Ovary (tissue), 9 donors: Measurements from ENCODE around the gene DGKI. TPM values are rescaled to one million over a fixed set of nuclear protein-coding genes. Genes with fewer than 3 reads are reported as not detected.

Source experiments
- DNase-seq, 5 donors: peaks; one replicate each; pipeline ENCODE4 v3.0.0-alpha.2; 2019 to 2020
- H3K27ac ChIP-seq, 2 donors: fragments of 200-600 bp; one replicate each; pipeline versions ENCODE4 v1.5.1 to v1.8.0; 2019 to 2022
- H3K27me3 ChIP-seq: fragments of 200-600 bp; one replicate; pipeline ENCODE4 v1.8.0; 2022
- H3K36me3 ChIP-seq: fragments of 200-600 bp; sonication (generic); one replicate; pipeline ENCODE4 v1.5.1; 2019
- H3K4me1 ChIP-seq: one replicate; pipeline ENCODE4 v1.8.1; 2013; ENCODE audit warnings: mild to moderate bottlenecking, moderate library complexity; ENCODE audit not compliant: insufficient read depth
- H3K4me3 ChIP-seq: fragments of 200-600 bp; sonication (generic); one replicate; pipeline ENCODE4 v1.5.1; 2017
- H3K9me3 ChIP-seq, 2 donors: fragments of 200-600 bp in 1 of 2; sonication (generic) in 1 of 2; one replicate each; pipeline versions ENCODE4 v1.5.1 to v1.8.1; 2013 to 2019; ENCODE audit warnings: mild to moderate bottlenecking in 1 of 2, moderate library complexity in 1 of 2
- EP300 ChIP-seq: sonication (generic); formaldehyde crosslinking; IDR thresholded peaks from one replicate; pipeline ENCODE4 v1.6.1; 2017; ENCODE audit warnings: antibody characterized with exemption
- POLR2A ChIP-seq: fragments of 450-650 bp; IDR thresholded peaks from one replicate; pipeline ENCODE4 v1.6.1; 2017; ENCODE audit warnings: antibody characterized with exemption, mild to moderate bottlenecking, moderate library complexity
- whole genome bisulfite sequencing, 3 donors: extraction: QIAGEN DNeasy Blood & Tissue Kit in 1 of 3; methylation state at CpG; one replicate each; pipeline versions ENCODE4 v1.1.5 to v1.1.7; 2013 to 2017; 5-methylcytosine and 5-hydroxymethylcytosine counted together
- intact Hi-C, 4 donors: fragments of 100-400 bp; cut with DNase I; formaldehyde crosslinking; loops; one replicate each; pipeline versions ENCODE4 v1.11.0 to v1.15.1; 2022 to 2023
- polyA plus RNA-seq, 2 donors: library from polyadenylated mRNA; stranded (reverse); fragments of 200-250 nt in 1 of 2; fragments of 350-450 nt in 1 of 2; fragmentation: Illumina TruSeq in 1 of 2; extraction: RNeasy Lipid Tissue Mini Kit (QIAGEN cat#74804) in 1 of 2; gene quantifications; one replicate each; pipeline ENCODE4 v1.2.3, GENCODE V29; 2013 to 2014
- total RNA-seq, 7 donors: library from RNA; depleted of rRNA in 2 of 7; stranded (reverse); fragments of >200 nt in 2 of 7; fragmentation: NEBNext Ultra II Directional in 3 of 7; extraction: Animal tissue kit (Norgen Biotek cat#: 25700) in 3 of 7; gene quantifications; one replicate each; pipeline versions ENCODE4 v1.1.0 to v1.2.4, GENCODE V29; 2016 to 2023
- TF ChIP-seq, protein P1 (sequence below), 3 donors: fragments of 450-650 bp in 2 of 3; fragments of 200-600 bp in 1 of 3; IDR thresholded peaks; one replicate each; pipeline versions ENCODE4 v1.5.1 to v1.8.0; 2016 to 2022; ENCODE audit warnings: antibody characterized with exemption in 3 of 3, mild to moderate bottlenecking in 1 of 3
- donor health status: DM: no; HTN: no; CAD: no; lungs with moderate emphysema.
- donor health status: DM: no; HTN: no; CAD: no.
- donor health status: Bipolar disorder and iron deficiency.
- donor health status: DM: yes; HTN: yes; CAD: no.
- donor health status: DM: no; HTN: no; CAD: no.
- donor health status: DM: yes; HTN: yes; CAD: no.

The DGKI gene
- total and polyA plus RNA-seq, 9 donors: 0.10 to 1.3 (median 0.29) TPM

DNA sequence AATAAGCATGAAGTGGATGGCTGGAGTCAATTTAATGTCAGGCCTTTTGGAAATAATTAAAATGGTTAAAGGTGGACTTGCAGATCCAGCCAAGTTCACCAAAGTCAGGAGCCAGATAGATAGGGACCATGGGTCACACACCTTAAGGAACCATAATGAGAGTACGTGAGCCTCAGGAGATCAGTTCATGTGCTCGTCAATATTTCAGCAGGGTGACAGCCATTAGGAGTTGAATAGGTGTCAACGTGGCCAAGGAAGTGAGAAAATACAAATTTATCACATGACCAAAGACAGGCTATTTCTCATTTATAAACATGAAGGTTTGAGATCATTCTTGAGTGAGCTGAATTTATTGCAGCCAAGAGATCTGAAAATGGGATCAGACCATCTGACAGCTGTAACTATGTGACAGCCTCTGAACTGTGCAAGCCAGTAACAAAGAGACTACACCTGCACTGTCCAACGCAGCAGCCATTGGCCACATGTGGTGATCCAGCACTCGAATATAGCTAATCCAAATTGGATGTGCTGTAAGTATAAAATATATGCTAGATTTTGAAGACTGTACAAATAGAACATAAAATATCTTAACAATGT lies 253.6 kb downstream of the DGKI start:
- no peak for TF ChIP-seq POLR2A
- Histone ChIP-seq H3K9me3 (no peaks in the 10 kb centered on the region), H3K4me1 (peaks cover 3% of the 10 kb centered on the region), H3K27me3 (no peaks in the 10 kb centered on the region), H3K4me3 (no peak overlapping the region), H3K36me3 (no peaks in the 10 kb centered on the region), H3K27ac (no peak overlapping the region)
- WGBS, 3 donors: 77 to 85% (median 81%) methylated on average over 5 of the region's 5 CpGs
- intact Hi-C loops: no loop called here
- DNase-seq: no peak

DNA sequence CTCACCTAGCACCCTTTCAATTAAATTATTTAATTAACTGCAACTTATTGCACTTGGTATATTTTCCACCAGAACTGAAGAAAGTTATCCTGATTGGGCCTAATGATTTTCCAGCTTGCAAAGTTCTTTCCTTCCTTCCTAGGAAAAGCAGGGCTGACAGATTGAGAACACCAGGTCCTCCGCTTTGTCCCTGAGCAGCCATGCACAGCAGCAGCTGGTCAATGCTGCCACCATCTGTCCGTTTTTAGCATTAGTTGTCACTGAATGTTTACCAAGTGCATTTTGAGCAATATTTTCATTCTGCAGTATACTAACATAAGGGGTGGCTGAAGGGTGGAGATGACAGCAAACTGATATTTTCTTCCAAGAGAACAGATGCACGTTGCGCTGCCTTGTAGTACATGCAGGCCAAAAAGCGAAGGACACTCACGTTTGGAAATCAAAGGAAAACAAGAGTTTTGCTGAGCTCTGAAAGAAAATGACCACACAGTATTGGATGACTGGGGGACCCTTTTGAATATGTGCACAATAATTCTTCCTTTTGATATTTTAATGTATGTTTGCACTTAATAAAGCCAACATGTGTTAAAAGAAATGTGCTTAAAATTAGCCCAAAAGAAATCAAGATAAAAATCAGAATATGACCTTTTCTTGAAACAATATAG lies 254.4 kb downstream of the DGKI start:
- H3K4me1 ChIP-seq: peaks cover 3% of the 10 kb centered on the region
- H3K4me3 ChIP-seq: no peak overlapping the region
- no peaks in the 10 kb centered on the region for H3K9me3 ChIP-seq
- TF ChIP-seq EP300: no peak
- TF ChIP-seq, protein P1, sequence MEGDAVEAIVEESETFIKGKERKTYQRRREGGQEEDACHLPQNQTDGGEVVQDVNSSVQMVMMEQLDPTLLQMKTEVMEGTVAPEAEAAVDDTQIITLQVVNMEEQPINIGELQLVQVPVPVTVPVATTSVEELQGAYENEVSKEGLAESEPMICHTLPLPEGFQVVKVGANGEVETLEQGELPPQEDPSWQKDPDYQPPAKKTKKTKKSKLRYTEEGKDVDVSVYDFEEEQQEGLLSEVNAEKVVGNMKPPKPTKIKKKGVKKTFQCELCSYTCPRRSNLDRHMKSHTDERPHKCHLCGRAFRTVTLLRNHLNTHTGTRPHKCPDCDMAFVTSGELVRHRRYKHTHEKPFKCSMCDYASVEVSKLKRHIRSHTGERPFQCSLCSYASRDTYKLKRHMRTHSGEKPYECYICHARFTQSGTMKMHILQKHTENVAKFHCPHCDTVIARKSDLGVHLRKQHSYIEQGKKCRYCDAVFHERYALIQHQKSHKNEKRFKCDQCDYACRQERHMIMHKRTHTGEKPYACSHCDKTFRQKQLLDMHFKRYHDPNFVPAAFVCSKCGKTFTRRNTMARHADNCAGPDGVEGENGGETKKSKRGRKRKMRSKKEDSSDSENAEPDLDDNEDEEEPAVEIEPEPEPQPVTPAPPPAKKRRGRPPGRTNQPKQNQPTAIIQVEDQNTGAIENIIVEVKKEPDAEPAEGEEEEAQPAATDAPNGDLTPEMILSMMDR (IDR thresholded peaks at IDR 0.05): peak in 1 of 3 donors; percentile 31
- TF ChIP-seq POLR2A: no peak
- intact Hi-C loops: no loop called here
- H3K27ac ChIP-seq: no peak overlapping the region
- no peaks in the 10 kb centered on the region for H3K36me3 ChIP-seq
- 7 to 13% (median 8%) methylated on average over 6 of the region's 6 CpGs for WGBS, 3 donors
- no peaks in the 10 kb centered on the region for H3K27me3 ChIP-seq
- peak; percentile 13 to 47 (median 28) for DNase-seq

DNA sequence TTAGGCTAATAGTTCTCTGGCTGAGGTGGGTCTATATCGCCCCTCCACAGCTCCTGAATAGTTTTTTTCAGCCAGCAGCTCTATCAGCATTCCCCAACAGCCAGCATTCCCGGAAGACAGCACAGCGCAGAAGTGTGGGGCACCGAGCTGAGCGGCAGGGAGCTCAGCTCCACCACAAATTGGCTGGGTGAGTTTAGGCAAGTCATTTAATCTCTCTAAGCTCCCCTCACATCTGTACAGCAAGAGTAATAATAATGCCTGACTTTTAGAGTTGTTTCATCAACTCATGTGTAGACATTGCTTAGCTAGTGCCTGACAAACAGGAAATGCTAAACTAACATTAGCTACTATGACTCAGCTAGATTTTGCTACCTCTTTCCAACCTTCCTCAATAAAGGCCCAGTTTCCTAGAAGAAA lies 255.3 kb downstream of the DGKI start:
- no peak overlapping the region for H3K27ac ChIP-seq
- intact Hi-C loops: no loop called here
- TF ChIP-seq, protein P1 (IDR thresholded peaks at IDR 0.05): no peak
- TF ChIP-seq EP300 (no peak), POLR2A (no peak)

DNA sequence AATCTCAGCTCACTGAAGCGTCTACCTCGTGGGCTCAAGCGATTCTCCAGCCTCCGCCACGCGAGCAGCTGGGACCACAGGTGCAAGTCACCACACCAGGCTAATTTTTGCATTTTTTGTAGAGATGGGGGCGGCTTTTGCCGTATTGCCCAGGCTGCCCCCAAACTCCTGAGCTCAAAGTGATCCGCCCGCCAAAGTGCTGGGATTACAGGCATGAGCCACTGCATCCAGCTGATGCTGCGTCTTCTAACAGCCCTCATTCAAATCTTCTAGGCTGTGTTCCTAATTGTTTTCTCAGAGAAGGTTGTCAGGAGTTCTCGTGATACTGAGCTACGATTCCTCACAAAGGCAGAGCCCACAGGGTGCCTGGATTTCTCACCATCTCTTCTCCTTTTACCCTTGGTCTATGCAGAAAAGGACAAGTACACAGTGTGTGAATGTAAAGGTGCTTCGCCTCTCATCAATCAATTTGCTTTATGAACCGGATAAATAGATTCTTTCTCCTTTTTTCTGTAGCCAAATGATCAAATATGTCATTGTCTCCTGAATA lies 255.9 kb downstream of the DGKI start:
- Histone ChIP-seq H3K4me3 (no peak overlapping the region), H3K9me3 (no peaks in the 10 kb centered on the region), H3K27me3 (no peaks in the 10 kb centered on the region), H3K36me3 (no peaks in the 10 kb centered on the region), H3K27ac (no peak overlapping the region), H3K4me1 (peaks cover 3% of the 10 kb centered on the region)
- TF ChIP-seq POLR2A: no peak
- TF ChIP-seq, protein P1 (IDR thresholded peaks at IDR 0.05): no peak
- TF ChIP-seq EP300: no peak
- WGBS, 3 donors: 88 to 93% (median 93%) methylated on average over 15 of the region's 15 CpGs
- DNase-seq: no peak
- intact Hi-C loops: no loop called here

More for the DNA sequence above, 255.3 kb downstream of the DGKI start:
- H3K27me3 ChIP-seq: no peaks in the 10 kb centered on the region
- H3K9me3 ChIP-seq: no peaks in the 10 kb centered on the region
- no peak overlapping the region for H3K4me3 ChIP-seq
- no peak for DNase-seq
- peaks cover 3% of the 10 kb centered on the region for H3K4me1 ChIP-seq
- WGBS, 3 donors: 81 to 87% (median 83%) methylated on average over 5 of the region's 5 CpGs
- H3K36me3 ChIP-seq: no peaks in the 10 kb centered on the region
